HG02884 (cell line): Measurements from ENCODE around the gene CEACAM16.

Experiments
- ATAC-seq: cut with Tn5 transposase; IDR thresholded peaks from one replicate; pipeline ENCODE4 v1.9.1; 2021; ENCODE audit warnings: mild to moderate bottlenecking, moderate library complexity; ENCODE audit not compliant: unreplicated experiment

Gene CEACAM16

DNA sequence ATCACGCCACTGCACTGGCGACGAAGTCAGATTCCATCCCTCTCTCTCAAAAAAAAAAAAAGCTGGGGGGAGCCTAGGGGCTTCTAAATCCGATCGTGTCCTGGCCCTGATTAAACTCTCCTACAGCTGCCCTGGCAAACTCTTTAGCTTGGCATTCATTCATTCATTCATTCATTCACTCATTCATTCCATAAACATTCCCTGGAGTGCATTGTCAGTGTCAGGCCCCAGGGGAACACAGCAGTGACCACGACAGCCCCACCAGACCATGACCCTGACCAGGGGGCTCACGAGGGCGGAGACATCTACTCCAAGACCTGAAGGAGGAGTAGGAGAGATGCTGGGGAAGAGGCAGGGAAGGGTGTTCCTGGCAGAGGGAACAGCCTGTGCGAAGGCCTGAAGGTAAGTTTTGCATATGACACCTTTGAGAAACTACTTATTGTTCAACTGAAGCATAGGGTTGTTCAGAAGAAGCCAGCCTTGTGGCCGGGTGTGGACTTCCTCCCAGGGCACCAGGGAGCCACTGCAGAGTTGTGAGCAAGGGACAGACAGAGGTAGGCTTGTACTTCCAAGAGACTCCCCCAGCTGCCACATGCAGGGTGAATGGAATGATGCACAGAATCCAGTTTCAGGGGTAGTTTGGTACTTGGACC lies 24.5 kb downstream of the CEACAM16 start:
- no peak for ATAC-seq

DNA sequence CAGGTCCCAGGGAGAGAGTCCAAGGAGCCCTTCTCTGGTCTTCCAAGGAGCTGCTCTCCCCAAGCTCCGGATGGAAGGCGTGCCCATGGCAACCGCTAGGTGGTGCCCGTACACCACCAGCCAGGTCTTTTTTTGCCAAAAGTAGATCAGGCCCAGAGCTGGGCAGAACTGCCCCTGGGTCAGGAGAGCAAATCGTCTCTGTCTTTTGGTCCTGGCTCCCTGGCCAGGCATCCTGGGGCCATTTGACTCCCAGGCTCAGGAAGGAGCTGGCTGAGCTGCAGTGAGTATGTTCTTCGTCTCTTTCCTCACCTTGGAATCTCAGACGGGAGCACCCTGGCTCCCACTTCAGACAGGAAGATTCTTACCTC lies 25.0 kb downstream of the CEACAM16 start:
- ATAC-seq, result no peak

DNA sequence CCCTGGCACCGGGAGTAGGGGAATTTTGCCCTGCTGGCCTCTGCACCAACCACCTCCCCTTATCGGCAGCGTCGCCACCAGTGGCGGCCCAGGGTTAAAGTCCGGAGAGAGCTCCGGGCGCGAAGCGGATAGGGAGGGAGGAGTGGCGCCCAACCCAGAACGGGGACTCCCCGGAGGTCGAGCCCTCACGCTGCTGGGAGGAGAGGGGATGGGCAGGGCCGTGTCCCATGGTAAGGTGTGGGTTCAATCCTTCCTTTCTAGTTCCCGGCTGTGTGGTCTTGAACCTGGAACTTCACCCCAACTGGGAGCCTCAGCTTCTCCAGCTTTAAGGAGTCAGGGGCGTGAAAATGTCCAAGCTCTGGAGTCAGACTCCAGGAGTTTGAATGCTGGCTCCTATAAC lies 26.3 kb downstream of the CEACAM16 start:
- no peak for ATAC-seq

DNA sequence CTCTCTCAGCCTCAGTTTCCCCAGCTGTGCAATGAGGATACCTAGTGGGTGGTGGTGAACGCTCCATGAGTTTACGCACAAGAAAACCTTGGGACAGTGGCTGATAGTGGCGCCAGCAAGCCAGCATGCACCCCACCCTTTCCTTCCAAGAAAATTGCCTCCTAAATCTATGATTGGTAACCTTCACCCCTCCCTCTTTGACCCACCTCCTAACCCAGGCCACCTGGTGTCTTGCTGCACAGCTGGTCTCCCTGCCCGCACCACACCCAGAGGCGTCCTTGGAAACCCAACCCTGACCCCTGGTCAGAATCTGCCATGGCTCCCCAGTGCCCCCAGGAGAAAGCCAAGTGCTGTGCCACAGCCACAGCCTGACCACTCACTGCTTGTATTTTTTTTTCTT lies 26.7 kb downstream of the CEACAM16 start:
- no peak for ATAC-seq

DNA sequence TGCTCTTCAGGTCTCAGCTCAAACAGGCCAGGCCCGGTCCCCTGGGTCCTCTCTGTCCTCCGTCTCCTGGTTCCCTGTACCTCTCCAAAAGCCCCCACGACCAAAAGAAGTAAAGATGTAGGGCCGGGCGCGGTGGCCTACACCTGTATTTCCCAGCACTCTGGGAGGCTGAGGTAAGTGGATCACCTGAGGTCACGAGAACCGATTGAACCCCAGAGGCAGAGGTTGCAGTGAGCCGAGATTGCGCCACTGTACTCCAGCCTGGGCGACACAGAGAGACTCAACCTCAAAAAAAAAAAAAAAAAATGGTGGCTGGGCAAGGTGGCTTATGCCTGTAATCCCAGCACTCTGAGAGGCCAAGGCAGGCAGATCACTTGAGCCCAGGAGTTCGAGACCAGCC lies 27.5 kb downstream of the CEACAM16 start:
- ATAC-seq, result no peak

DNA sequence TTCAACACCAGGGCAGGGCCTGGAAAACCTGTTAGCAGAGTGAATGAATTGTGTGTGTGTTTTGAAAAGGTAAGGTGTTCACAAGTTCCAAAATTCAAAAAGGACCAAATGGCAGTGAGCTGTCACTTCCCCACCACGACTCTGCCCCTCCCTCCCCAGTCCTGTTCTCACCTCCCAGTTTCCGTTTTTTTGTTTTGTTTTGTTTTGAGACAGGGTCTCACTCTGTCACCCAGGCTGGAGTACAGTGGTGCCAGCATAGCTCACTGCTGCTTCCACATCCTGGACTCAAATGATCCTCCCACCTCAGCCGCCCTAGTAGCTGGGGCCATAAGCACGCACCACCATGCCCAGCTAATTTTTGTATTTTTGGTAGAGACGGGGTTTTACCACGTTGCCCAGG lies 29.2 kb downstream of the CEACAM16 start:
- no peak for ATAC-seq

DNA sequence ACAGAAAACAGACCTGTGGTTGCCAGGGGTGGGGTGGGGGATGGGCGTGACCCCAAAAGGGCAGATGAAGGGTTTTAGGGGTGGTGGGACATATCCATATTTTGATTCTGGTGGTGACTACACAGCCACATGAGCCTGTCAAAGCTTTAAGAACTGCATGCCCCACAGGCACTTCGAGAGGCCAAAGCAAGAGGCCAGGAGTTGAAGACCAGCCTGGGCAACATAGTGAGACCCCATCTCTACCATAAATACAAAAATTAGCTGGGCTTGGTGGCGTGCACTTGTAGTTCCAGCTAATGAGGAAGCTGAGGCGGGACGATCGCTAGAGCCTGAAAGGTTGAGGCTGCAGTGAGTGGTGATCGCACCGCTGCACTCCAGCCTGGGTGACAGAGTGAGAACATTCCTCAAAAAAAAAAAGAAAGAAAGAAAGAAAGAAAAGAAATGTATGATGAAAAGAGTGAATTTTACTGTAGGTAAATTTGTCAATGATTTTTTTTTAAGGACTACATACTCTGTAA lies 30.6 kb downstream of the CEACAM16 start:
- no peak for ATAC-seq

DNA sequence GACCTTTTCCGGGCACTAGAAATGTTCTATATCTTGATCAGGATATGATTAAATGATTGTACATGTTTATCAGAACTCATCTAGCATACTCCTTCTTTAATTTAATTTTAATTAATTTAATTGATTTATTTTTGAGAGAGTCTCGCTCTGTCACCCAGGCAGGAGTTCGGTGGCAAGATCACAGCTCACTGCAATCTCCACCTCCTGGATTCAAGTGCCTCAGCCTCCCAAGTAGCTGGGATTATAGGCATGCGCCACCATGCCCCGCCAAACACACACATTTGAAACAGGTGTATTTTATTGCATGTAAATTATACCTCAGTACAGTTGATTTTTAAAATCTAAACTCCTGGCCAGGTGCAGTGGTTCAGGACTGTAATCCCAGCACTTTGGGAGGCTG lies 32.1 kb downstream of the CEACAM16 start:
- ATAC-seq, result no peak

DNA sequence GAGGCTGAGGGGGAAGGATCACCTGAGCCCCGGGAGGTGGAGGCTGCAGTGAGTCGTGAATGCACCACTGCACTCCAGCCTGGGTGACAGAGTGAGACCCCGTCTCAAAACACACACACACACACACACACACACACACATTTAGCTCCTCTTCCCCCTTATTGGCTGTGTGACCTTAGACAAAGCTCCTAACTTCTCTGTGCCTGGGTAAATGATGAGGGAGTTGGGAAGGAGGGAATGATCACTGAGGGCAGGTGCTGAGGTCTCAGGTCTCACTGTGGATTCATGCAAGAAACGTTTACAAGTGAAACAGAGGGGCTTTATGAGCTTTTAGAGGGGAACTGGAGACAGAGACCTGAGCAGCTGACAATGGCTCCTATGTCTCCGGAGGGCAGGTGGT lies 32.7 kb downstream of the CEACAM16 start:
- ATAC-seq, result no peak

DNA sequence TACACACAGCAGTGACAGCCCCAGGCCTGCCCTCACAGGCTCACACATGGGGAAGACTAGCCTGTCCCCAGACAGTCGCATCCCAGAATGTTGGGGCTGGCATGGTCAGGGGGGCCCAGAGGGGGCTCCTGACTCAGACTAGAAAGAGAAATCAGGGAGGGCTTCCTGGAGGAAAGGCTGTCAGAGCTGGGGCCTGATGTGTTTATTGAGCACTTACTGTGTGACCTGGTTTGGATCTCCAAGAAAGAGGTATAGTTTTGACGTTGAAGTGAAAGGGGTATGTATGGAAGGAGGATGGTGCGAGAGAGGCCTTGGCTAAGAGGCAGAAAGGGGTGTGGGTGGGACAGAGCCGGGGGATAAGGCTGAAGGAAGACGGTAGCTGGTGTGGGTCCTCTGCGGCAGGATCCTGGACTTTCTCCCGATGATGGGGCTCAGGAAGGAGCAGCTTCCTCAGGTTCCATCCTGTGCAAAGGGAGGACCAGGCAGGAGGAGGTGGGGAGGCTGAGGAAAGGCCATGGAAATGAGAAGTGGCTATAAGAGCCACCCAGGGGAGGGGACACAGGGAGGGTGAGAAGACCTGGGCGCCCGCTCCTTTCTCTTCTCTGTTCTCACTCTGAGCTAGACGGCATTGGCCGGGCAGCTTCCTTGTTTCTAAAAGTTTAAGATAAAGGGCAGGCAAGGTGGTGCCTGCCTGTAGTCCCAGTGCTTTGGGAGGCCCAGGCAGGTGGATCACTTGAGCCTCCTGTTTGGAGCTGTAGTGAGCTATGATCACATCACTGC lies 33.5 kb downstream of the CEACAM16 start:
- ATAC-seq, result no peak

DNA sequence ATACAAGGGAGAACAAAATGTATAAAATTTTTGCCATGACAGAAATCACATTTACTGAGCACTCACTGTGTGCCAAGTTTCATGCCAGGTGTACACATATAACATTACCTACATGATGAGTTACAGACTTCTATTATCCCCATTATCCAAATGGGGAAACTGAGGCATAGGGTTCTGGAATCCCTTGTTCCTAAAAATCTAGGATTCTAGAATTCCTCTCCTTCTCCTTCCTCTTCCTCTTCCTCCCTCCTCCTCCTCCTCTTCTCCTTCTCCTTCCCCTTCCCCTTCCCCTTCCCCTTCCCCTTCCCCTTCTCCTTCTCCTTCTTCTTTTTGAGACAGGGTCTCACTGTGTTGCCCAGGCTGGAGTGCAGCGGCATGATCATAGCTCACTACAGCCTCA lies 35.4 kb downstream of the CEACAM16 start:
- no peak for ATAC-seq

DNA sequence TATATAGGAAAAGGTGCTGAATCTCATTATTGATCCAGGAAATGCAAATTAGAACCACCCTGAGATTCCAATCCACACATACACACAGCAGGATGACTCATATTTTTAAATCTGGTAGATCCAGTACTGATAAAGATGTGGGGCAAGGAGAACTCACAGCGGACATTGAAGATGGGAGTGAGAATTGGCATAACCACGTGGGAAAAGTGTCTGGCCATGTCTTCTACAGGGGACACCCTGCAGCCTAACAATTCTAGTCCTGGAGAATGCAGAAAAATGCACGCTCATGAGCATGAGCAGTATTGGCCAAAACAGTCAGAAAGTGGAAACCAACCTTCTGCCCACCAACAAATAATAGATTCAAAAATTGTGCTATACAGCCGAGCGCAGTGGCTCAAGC lies 36.1 kb downstream of the CEACAM16 start:
- ATAC-seq, result no peak

DNA sequence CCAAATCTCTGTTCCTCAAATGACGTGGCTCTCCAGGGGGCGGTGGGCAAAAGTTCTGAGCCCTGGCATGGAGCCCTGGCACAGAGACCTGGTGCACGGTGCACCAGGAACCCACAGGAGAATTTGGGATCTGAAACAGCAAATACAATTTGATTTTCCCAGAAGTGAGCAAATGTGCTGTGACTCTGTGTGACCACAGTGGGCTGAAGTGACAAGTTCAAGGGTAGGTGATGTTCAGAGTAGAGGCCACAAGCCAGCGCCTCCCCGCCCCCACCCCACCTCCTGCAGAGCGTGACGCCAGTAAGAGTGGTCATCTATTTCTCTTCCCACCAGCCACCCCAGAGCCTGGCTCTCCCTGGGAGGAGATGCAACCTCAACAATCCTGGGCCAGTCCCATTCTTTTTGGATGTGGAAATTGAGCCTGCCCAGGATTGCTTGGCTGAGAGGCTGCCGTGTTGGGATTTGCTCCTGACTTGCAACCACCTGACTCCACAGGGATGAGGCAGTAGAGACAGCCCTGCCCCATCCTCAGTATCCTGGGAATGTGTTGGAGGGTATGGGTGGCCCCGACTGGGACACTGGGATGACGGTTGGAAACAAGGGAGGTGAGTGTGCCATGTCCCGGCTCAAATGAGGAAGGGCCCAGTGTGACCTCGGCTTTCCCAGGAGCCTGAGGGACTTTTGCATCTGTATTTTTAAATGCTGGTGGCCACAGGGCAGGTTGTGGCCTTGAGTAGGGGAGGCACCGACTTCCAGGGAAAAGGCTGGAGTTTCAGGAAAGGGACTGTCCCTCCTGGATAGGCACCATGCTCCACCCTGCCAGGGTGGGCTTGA lies 38.5 kb downstream of the CEACAM16 start:
- no peak for ATAC-seq

DNA sequence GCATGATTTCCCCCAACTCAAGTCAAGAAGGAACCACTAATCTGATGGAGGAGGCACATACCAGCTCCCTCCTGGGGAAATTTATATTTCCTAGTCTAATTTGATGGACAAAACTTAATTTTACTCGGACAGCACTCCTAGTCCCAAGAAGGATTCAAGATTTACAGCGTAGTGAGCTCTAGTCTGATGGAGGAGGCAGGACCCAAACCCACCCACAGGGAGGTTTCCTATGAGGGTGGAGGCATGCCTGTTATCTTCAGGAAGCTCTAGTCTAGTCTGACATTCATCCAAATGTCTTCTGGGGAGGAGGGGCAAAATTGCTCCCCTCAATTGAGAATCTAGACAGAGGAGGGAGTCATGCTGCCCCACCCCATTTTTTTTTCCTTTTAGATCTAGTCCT lies 39.2 kb downstream of the CEACAM16 start:
- ATAC-seq, result no peak

DNA sequence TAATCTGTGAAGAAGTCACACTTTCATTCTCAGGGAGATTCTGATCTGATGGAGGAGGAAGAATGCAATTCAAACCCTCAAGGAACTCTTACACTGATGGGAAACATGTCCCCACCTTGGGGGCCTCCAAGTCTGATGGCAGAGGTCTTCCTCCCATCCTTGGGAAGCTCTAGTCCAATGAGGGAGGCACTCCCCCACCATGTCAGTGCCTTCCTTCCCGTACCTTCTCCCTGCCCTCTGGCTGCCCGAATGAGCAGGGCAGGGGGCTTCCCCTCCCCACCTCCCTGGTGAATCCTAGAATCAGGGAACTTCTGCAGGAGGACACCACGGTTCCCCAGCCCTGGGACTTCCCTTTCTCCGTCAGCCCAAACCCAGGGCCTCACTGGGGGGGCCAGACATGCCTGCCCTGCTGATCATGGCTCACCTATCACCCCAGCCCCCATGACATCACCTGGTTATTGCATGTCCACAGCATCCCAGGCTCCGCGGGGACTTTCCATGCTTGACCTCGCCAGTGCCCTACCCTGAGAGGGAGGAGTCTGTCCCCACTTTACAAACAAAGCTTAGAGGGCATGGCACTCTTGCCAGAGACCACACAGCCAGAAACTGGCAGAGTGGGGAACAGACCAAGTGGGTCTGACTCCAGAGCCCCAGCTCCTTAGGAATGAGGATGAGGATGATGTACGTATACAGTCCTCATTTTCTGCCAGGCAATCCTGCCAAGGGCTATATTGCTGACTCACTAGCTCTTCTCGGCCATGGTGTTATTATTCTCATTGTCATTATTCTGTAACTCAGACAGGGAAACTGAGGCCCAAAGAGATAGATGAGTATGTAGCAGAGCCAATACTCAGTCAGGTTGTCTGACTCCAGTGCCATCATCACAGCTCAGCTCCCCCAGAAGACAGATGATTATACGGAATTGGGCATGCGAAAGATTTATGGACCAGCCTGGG lies 39.9 kb downstream of the CEACAM16 start:
- no peak for ATAC-seq

DNA sequence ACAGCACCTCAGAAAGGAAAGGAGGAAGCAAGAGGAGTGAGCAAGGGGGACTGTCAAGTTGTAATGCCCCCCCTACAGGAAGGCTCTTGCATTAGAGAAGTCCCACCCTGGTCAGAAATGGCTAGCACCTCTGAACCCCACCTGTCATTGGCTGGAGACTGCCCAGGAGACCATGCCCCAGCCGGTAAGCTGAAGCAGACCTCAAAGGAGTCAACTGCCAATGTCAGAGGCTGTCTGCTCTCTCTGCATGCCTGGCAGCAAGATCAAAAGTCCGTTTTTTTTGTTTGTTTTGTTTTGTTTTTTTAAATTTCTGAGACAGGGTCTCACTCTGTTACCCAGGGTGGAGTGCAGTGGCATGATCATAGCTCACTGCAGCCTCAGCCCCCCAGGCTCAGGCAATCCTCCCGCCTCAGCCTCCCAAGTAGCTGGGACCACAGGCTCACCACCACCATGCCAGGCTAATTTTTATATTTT lies 41.4 kb downstream of the CEACAM16 start:
- no peak for ATAC-seq

DNA sequence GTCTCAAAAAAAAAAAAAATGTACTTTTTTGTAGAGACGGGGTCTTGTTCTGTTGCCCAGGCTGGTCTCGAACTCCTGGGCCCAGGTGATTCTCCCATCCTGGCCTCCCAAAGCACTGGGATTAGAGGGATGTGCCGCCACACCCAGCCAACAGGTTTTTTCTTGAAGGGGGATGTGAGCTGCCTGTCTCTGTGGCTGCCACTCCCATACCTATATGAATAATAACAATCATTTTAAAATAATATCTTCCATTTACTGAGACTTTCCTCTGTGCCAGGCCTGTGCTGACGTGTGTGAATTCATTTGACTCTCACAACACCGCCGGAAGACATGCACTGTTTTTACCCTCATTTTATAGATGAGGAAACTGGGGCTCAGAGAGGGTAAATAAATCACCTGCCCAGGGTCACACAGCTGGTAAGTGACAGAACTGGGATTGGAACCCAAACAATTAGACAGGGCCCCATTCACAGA lies 42.3 kb downstream of the CEACAM16 start:
- no peak for ATAC-seq

DNA sequence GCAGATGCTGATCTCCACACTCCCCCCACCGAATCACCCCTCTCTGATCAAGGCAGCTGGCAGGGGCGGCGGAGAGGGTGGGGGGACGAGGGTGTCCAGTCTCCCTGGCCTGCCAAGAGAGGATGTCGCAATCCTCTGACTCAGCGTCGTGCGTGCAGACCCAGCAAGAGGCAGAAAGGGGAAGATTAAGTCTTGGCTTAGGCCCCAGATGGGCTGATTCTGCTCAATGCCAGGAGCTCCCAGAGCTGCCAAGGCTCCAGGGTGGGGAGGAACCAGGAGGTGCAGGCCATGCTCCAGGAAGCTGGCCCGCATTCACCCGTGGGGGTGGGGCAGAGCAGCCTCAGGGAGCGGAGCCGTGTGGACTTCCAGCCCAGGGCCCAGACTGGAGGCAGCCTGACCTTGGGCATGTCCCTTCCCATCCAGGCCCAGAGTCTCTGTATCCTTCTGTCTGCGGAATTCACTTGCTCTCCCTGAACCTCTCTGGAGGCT lies 42.9 kb downstream of the CEACAM16 start:
- no peak for ATAC-seq

DNA sequence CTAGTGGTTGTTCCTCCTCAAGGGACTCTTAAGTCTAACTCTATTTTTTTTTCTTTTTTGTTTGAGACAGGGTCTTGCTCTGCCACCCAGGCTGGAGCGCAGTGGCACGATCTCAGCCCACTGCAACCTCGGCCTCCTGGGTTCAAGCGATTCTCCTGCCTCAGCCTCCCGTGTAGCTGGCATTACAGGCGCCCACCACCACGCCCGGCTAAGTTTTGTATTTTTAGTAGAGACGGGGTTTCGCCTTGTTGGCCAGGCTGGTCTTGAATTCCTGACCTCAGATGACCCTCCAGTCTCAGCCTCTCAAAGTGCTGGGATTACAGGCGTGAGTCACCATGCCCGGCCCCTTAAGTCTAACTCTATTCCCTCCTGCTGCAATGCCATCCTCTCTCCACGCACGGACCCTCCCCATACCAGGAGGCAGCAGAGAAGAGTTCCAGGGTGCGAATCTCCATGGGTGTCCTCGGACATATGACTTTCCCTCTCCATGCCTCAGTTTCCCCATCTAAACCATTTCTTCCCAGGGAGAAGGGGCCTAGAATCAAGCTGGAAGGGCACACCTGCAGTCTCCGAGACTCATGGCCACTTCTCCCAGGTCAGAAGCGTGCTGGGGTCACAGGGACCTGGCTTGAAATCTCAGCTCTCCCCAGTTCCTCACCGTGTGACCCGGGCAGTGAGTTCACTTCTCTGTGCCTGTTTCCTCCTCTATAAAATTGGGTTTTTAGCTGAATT lies 43.5 kb downstream of the CEACAM16 start:
- ATAC-seq, result no peak
